SHP77 treated with DMSO at 0.1 percent for 48 hours (cell line): ENCODE data around the gene SCRT2.

Experiments used
- DNase-seq: peaks from one replicate; lab custom pipeline; 2025; lab: John Stamatoyannopoulos, UW

SCRT2 gene

DNA sequence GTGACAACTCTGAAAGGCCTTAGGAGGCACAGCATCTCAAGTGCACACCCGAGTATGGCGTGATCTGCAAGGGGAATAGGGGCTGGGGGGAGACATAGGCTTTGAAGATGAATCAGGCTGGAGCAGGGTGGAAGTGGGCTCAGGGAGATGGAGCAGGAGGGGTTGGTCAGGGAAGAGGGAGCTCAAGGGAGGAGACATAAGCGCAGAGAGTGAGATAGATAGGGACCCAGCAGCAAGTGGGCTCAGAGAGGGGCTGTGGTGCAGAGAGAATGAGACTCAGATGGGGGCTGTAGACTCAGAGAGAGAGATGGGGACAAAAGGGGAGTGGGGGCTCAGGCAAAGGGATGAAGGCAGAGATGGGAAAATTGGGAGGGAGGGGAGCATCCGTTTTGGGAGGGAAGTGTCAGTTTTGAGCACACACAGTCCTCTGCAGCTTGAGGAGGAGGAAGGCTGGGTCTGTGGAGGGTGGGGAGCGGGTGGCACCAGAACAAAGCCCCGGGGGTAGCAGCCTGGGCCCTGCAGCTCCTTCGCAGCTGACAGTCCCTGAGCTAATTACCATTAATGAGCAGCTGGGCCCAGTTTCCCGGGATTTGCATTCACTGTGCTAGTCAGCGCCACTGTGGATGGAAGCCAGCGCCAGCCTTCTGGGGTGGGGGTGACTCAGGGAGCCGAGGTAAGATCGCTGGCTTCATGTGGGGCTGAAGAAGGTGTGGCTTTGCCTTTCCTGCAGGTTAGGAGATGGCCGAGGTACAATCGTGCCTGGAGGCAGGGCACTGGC, 41.3 kb downstream of the SCRT2 start:
- no peak for DNase-seq

DNA sequence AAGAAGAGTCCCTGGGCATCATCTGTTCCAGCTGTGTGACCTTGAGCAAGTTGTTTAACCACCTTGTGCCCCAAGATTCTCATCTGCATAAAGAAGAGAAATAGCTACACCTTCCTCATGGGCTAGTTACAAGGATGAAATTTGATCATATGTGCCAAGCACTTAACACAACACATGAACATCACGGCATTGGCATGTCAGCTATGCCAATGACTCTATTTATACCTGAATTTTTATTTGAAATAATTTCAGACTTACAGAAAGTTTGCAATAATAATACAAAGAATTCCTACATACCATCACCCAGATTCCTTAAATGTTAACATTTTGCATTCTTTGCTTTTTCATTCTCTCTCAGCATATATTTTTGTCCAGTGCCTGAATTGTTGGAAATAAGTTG, 44.5 kb downstream of the SCRT2 start:
- no peak for DNase-seq

DNA sequence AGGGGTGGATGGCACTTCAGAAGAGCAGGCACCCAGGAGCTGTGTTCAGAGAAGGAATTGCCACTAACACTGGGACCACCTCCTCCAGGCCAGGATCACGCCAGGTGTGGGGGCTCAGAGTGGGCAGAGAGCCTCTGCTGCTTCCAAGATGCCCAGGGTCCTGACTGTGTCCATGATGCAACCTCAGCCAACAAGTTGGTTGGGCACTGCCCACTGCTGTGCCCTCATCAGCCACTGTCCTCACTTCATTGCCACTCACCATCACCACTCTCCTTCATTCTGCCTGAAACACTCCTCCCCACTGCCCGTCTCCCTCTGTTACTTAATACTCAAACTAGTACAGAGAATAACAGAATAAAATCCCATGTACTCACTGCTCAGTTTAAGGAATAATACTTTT, 49.0 kb downstream of the SCRT2 start:
- no peak for DNase-seq

DNA sequence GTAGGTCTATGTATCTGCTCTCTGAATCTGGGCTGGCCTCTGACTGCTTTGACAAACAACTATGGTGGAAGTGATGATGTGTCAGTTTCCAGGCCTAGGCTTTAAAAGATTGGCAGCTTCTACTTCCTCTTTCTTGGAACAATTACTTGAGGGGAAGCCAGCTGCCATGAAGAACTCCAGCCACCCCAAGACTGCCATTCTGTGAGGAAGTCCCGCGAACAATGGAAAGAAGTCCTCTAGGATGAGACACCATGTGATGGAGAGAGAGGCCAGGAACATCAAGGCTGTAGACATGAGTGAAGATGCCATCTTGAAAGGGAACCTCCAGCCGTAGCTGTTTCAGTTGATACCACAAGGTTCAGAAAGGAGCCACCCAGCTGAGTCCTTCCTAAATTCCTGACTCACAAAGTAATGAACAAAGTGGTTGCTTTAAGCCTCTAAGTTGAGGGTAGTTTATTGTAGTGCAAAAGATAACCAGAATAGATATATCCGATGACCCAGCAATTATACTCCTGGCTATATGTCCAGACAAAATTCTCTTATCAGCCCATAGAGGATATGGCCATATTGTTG, 50.2 kb downstream of the SCRT2 start:
- DNase-seq = no peak

DNA sequence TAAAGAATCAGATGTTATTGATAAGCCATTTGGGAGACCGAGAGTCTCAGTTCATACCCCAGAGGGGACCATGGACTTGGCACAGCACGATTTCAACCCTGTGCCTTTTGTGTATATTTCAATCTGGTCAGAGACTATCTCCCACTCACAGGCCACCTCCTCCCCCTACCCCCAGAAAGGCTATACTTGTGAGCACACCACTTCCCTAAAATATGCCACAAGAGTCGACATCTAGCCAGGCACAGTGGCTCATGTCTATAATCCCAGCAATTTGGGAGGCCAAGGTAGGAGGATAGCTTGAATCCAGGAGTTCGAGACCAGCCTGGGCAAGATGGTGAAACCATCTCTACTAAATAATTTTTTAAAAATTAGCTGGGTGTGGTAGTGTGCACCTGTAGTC, 51.9 kb downstream of the SCRT2 start:
- no peak for DNase-seq

DNA sequence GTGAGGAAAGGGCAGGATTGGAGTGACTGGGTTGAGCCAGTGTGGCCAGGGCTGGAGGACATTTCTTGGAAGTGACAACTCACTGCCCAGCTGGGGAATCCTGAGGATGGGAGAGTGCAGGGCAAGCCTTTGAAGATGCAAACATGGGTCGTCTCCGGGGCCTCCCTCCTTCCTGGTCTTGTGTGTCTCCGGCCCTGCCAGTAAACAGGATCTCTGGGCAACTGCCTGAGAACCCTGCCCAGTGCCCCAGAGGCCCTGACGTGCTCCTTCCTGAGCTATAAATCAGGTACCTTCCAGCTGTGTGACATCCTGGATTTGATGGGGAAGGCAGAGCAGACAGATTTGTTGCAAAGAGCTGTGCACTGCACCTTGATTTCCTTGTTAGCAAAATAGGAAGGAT, 52.6 kb downstream of the SCRT2 start:
- no peak for DNase-seq

DNA sequence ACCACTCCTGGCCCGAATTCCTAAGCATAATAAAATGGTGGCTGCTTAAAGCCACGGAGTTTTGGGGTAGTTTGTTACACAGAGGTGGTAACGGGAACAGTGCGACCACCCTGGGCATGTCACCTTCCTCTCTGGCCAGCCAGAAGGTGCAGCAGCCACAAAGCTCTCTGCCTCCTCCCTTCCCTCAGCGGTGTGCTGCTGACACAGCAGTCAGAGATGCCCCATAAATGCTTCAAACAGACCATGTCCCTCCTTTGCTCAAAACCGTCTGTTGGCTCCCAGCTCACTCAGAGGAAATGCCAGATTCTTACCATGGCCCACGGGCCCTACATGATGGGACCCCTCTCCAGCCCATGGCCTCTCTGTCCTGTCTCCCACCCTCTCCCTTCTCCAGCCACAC, 53.4 kb downstream of the SCRT2 start:
- DNase-seq = no peak

DNA sequence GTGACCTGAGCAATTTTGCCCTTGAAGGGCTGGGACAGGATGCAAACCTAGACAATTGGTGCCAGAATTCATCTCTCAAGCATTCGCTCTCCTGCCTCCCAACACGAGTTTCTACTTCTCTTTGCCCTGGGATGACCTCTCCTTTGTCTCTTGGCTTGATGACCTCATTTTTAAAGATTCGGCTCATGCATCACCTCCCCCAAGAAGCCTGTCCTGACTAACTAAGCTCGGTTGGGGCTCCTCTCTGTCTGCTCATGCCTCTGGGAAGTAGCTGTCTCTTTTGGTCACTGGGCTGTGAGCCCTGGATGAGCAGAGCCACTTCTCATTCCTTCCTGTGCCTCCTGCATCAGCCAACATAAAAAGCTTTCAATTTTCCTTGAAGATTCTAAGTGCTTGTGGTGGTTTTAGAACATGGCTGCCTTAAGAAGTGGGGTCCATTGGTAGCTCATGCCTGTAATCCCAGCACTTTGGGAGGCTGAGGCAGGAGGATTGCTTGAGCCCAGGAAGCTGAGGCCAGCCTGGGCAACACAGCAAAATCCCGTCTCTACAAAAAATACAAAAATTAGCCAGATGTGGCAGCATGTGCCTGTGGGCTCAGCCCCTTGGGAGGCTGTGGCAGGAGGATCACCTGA, 54.4 kb downstream of the SCRT2 start:
- no peak for DNase-seq

DNA sequence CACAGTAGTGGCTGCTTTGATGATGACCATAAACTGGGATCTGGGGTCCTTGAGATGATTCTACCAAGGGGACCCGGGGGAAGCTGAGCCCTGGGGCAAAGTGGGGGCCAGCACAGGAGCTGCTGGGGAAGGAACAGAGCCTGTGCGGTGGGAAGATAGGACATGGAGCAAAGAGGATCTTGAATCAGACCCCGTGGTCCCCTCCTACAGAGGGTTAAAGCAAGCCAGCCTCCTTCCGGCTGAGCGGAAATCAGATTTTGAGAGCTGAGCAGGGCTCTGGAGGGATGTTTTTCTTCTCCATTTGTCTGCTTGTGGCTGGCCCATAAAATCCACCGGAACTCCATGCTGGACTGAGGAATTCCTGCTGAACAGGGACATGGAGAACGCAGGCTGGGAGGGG, 55.4 kb downstream of the SCRT2 start:
- DNase-seq = no peak

DNA sequence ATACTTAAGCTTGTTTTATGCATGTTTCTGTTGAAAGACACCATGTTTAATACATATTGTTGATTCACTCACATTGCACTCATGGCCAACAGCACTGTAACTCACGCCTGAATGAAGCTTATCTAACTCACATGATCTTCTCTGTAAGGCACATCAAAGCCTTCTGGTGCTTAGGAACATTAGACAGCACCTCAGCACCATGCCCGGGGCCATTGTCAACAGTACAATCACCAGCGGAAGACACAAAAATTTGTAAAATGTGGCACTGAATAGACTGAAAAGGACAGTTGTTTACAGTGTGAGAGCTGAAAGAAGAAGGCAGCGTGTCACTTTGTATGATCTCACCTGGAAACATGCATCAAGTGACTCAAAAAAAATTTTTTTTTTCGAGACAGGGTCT, 56.6 kb downstream of the SCRT2 start:
- no peak for DNase-seq

DNA sequence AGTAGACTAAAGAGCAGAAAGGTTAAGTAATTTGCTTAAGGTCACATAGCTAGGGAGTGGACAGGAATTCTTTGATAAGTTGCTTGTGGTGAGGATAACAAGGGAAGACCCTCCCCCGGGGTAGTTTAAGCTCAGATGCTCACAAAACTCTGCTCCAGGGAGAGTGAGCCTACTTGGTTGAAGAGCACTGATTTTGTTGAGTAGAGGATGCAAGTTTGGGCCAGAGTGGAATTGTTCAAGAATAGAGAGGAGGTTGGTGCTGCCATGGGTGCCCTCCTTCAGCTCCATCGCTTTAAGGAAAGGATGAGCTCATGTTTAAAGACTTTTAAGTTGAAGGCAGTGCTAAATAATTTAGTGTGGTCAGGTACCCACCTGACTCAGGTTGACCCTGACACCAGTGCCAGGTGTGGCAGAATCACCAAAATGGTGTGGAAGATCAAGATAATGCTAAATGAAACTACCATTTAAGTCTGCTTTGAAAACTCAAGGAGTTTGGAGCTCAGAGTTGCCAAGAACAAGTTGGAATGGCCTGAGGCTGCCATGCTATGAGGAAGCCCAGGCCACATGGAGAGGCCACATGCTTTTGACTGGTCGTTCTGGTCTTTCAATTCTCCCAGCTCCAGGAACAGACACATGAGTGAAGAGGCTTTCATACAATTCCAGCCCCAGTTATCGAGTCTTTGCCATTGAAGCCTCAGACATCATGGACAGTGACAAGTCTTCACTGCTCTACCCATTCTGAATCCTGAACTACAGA, 57.5 kb downstream of the SCRT2 start:
- DNase-seq = no peak

DNA sequence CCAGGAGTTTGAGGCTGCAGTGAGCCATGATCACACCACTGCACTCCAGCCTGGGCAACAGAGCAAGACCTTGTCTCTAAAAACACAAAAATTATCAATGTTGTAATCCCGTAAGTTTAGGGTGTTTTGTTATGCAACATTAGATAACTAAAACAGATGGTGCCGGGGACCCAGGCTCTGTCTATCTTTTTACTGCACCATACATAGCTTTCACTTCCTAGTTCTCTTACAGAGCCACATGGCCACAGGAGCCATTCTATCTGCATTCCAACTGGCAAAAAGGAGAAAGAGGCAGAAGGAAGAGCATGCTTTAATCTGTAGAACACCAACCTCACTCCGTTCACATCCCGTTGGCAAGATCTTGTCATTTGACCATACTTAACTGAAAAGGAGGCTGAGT, 60.1 kb downstream of the SCRT2 start:
- no peak for DNase-seq

DNA sequence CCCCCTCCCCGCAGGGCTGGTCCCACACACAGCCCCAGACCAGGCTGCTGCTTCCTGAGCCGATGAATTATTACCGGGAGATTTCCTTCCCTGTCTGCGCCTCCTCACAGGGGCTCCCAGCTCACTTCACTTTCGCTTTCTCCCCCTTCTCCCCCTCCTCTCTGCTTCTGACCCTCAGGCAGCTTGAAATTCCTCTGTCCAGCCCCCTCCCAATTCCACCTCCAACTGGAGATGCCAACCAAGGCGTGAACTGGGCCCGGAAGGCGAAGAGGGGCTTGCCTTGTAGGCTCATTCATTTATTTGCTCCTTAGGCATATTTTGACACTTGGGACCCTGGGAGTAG, 63.8 kb downstream of the SCRT2 start:
- no peak for DNase-seq
